ENCODE results near the gene SGCD. TPM values are rescaled to one million over a fixed set of nuclear protein-coding genes. Genes with fewer than 3 reads are reported as not detected.

Gene SGCD
- total and polyA plus RNA-seq, 11 donors = 17.4 to 150 (median 76.9) TPM

- no peak for DNase-seq
- no peak for TF ChIP-seq POLR2A (IDR thresholded peaks at IDR 0.05)
- TF ChIP-seq CTCF (IDR thresholded peaks at IDR 0.05) = no peak
- no peaks in the 10 kb centered on the region for H3K27me3 ChIP-seq
- H3K9me3 ChIP-seq = peaks cover 0 to 23% (median 12%) of the 10 kb centered on the region in 12 donors
- H3K27ac ChIP-seq = no peak overlapping the region
- no peak overlapping the region for H3K4me3 ChIP-seq
- no peak for ATAC-seq
- intact Hi-C loops (cut with DNase I) = no loop called here
- WGBS, 4 donors = 76 to 81% (median 79%) methylated on average over 2 of the region's 2 CpGs
- H3K36me3 ChIP-seq = peaks cover 0 to 3% (median 0%) of the 10 kb centered on the region in 9 donors
- H3K4me1 ChIP-seq = peaks cover 0 to 9% (median 0%) of the 10 kb centered on the region in 12 donors
Observed at GRCh38 chr5:156615901-156616300, 288.9 kb downstream of the SGCD start.

- WGBS, 4 donors = 63 to 73% (median 70%) methylated on average over 2 of the region's 2 CpGs
- intact Hi-C loops (cut with DNase I) = no loop called here
- H3K4me3 ChIP-seq = no peak overlapping the region
- no peaks in the 10 kb centered on the region for H3K36me3 ChIP-seq
- no peak overlapping the region for H3K27ac ChIP-seq
- ATAC-seq = no peak
- H3K27me3 ChIP-seq = no peaks in the 10 kb centered on the region
- peaks cover 0 to 8% (median 0%) of the 10 kb centered on the region in 12 donors for H3K9me3 ChIP-seq
- peaks cover 0 to 9% (median 0%) of the 10 kb centered on the region in 12 donors for H3K4me1 ChIP-seq
- DNase-seq = no peak
- TF ChIP-seq CTCF (IDR thresholded peaks at IDR 0.05) = no peak
- no peak for TF ChIP-seq POLR2A (IDR thresholded peaks at IDR 0.05)
Observed at GRCh38 chr5:156617426-156617825, 290.5 kb downstream of the SGCD start.

GRCh38 chr5:156618601-156619000 lies 291.6 kb downstream of the SGCD start:
- Histone ChIP-seq H3K4me1 (peaks cover 0 to 15% (median 3%) of the 10 kb centered on the region in 12 donors), H3K9me3 (no peaks in the 10 kb centered on the region)
- WGBS, 4 donors = 89 to 95% (median 92%) methylated on average over 8 of the region's 8 CpGs

GRCh38 chr5:156621719-156622118 lies 294.8 kb downstream of the SGCD start:
- intact Hi-C loops (cut with DNase I) = no loop called here
- TF ChIP-seq POLR2A (IDR thresholded peaks at IDR 0.05) (no peak), CTCF (IDR thresholded peaks at IDR 0.05) (no peak)
- Histone ChIP-seq H3K36me3 (no peaks in the 10 kb centered on the region), H3K27me3 (no peaks in the 10 kb centered on the region), H3K4me3 (no peak overlapping the region), H3K9me3 (no peaks in the 10 kb centered on the region), H3K27ac (no peak overlapping the region), H3K4me1 (peaks cover 0 to 17% (median 4%) of the 10 kb centered on the region in 12 donors)
- DNase-seq (no peak), ATAC-seq (no peak)
- 76 to 96% (median 88%) methylated on average over 1 of the region's 1 CpG for WGBS, 4 donors

More at GRCh38 chr5:156618601-156619000, 291.6 kb downstream of the SGCD start:
- no peak for DNase-seq
- Histone ChIP-seq H3K4me3 (no peak overlapping the region), H3K36me3 (no peaks in the 10 kb centered on the region), H3K27me3 (no peaks in the 10 kb centered on the region), H3K27ac (no peak overlapping the region)
- TF ChIP-seq POLR2A (IDR thresholded peaks at IDR 0.05) = no peak
- no peak for ATAC-seq
- intact Hi-C loops (cut with DNase I) = no loop called here

All from heart left ventricle (tissue), 16 donors.